ENCODE data around the gene SPPL2A.

DNA sequence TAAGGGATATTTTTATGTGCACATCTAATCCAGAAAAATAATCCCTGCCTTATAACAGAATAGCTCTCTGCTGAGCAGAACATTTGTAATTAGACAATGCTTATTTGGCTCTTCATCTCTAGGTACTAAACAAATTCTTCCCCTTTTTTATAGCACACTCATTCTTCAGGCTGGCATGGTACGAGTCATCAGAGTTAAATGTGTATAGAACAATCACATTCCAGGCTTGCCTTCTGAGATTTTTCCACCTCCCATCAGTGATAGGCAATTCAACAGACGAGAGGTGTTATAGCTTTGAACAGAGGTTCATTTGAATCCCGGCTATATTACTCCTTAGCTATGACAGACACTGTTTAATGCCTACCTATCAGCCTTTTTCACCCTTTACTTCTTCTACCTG is 21.4 kb upstream of the SPPL2A start:
- TF ChIP-seq, protein P1, sequence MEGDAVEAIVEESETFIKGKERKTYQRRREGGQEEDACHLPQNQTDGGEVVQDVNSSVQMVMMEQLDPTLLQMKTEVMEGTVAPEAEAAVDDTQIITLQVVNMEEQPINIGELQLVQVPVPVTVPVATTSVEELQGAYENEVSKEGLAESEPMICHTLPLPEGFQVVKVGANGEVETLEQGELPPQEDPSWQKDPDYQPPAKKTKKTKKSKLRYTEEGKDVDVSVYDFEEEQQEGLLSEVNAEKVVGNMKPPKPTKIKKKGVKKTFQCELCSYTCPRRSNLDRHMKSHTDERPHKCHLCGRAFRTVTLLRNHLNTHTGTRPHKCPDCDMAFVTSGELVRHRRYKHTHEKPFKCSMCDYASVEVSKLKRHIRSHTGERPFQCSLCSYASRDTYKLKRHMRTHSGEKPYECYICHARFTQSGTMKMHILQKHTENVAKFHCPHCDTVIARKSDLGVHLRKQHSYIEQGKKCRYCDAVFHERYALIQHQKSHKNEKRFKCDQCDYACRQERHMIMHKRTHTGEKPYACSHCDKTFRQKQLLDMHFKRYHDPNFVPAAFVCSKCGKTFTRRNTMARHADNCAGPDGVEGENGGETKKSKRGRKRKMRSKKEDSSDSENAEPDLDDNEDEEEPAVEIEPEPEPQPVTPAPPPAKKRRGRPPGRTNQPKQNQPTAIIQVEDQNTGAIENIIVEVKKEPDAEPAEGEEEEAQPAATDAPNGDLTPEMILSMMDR (IDR thresholded peaks at IDR 0.05; ENCODE audit: low read length): no peak
- no peak for TF ChIP-seq EZH2 (optimal IDR thresholded peaks at IDR 0.05; ENCODE audit: low read depth, low read length)

Data from MM.1S (cell line).